B cell (primary cell): ENCODE measurements around the gene ADCY1.

Experiments
- EZH2 ChIP-seq: IDR thresholded peaks from 2 replicates; pipeline ENCODE4 v1.6.1; 2012; ENCODE audit warnings: borderline replicate concordance, low read depth, mild to moderate bottlenecking, moderate library complexity, low read length; ENCODE audit not compliant: insufficient read depth, poor library complexity, severe bottlenecking
- TF ChIP-seq, protein P1 (sequence below): fragments of 200-600 bp; IDR thresholded peaks from one replicate; pipeline ENCODE4 v1.8.0; 2022; ENCODE audit warnings: antibody characterized with exemption, mild to moderate bottlenecking

DNA sequence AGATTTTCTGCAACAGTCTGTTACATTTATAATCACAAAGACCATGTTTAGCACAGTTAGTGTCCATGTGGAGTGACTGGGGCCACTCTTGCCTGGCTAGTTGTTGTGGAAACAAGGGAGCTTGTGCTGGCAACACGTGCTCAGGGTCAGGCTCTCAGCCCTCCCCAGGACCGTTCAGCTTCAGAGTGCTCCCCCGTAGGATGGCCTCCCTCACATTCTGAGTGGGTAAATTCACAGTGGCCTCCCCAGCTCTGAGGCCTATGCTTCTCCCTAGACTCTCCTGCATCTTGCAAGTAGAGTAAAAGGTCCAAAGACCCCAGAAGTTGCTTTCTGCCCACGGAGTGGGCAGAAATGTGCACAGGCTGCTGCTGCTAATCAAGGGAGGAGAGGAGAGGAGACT is 122.3 kb downstream of the ADCY1 start:
- TF ChIP-seq, protein P1, sequence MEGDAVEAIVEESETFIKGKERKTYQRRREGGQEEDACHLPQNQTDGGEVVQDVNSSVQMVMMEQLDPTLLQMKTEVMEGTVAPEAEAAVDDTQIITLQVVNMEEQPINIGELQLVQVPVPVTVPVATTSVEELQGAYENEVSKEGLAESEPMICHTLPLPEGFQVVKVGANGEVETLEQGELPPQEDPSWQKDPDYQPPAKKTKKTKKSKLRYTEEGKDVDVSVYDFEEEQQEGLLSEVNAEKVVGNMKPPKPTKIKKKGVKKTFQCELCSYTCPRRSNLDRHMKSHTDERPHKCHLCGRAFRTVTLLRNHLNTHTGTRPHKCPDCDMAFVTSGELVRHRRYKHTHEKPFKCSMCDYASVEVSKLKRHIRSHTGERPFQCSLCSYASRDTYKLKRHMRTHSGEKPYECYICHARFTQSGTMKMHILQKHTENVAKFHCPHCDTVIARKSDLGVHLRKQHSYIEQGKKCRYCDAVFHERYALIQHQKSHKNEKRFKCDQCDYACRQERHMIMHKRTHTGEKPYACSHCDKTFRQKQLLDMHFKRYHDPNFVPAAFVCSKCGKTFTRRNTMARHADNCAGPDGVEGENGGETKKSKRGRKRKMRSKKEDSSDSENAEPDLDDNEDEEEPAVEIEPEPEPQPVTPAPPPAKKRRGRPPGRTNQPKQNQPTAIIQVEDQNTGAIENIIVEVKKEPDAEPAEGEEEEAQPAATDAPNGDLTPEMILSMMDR = no peak
- no peak for TF ChIP-seq EZH2
